Panc1 (cell line): Measurements from ENCODE around the gene ZNF202. TPM values are rescaled to one million over a fixed set of nuclear protein-coding genes. Genes with fewer than 3 reads are reported as not detected.

Source experiments
- ATAC-seq: fragments of 200-7000 bp; cut with Tn5 transposase; 2 replicates; pipeline ENCODE4 v1.9.1; 2020; ENCODE audit warnings: mild to moderate bottlenecking, moderate library complexity
- BruUV-seq: library from RNA; stranded (reverse); fragments of 400-500 nt; replicated peaks from 2 replicates; lab custom pipeline; 2021; lab: Mats Ljungman, UMichigan
- CTCF ChIA-PET: fragments of 300-600 bp; sonication (Branson Sonifier 250); formaldehyde crosslinking; loops from one replicate; lab custom pipeline; 2022; ENCODE audit warnings: antibody characterized with exemption; lab: Charles Lee
- POLR2A ChIA-PET: fragments of 300-600 bp; sonication (Branson Sonifier 250); formaldehyde crosslinking; loops from one replicate; lab custom pipeline; 2022; ENCODE audit warnings: antibody characterized with exemption; lab: Charles Lee
- DNase-seq: peaks from one replicate; pipeline ENCODE4 v3.0.0-alpha.2; 2010; ENCODE audit warnings: low read depth, low spot score
- H3K27ac ChIP-seq: 2 replicates; pipeline ENCODE4 v1.5.1; 2011; ENCODE audit warnings: mild to moderate bottlenecking, low read length, inconsistent platforms
- H3K27me3 ChIP-seq: fragments of 200-500 bp; sonication (Bioruptor generic); 2 replicates; pipeline ENCODE4 v1.6.0; 2014; ENCODE audit warnings: low read length, inconsistent platforms; ENCODE audit not compliant: control insufficient read depth, insufficient read depth
- H3K36me3 ChIP-seq: fragments of 200-500 bp; sonication (Bioruptor generic); 2 replicates; pipeline ENCODE4 v1.5.1; 2014; ENCODE audit warnings: inconsistent platforms, mild to moderate bottlenecking, low read length, moderate library complexity; ENCODE audit not compliant: control insufficient read depth, insufficient read depth
- H3K4me1 ChIP-seq: 2 replicates; pipeline ENCODE4 v1.5.1; 2011; ENCODE audit warnings: inconsistent platforms, mild to moderate bottlenecking, low read length, moderate library complexity; ENCODE audit not compliant: control insufficient read depth, insufficient read depth
- H3K4me3 ChIP-seq, 2 experiments: 2 replicates each; pipeline ENCODE4 v1.5.1; 2011 to 2012; ENCODE audit warnings: low read depth in 2 of 2, low read length in 2 of 2, mild to moderate bottlenecking in 2 of 2, inconsistent platforms in 1 of 2, moderate library complexity in 1 of 2
- H3K9me3 ChIP-seq: fragments of 200-500 bp; sonication (Bioruptor generic); 2 replicates; pipeline ENCODE4 v1.5.1; 2014; ENCODE audit warnings: low read depth, mild to moderate bottlenecking, inconsistent platforms, low read length, moderate library complexity; ENCODE audit not compliant: control insufficient read depth, insufficient read depth
- CTCF ChIP-seq: fragments of 450-650 bp; IDR thresholded peaks from 2 replicates; pipeline ENCODE4 v1.5.1; 2017; ENCODE audit warnings: mild to moderate bottlenecking
- POLR2AphosphoS5 ChIP-seq: IDR thresholded peaks from 2 replicates; pipeline ENCODE4 v1.6.1; 2012; ENCODE audit warnings: mild to moderate bottlenecking, low read depth, low read length, moderate library complexity
- SIN3A ChIP-seq: IDR thresholded peaks from 2 replicates; pipeline ENCODE4 v1.6.1; 2012; ENCODE audit warnings: low read depth, mild to moderate bottlenecking, low read length, moderate library complexity, borderline replicate concordance; ENCODE audit not compliant: insufficient read depth
- TCF7L2 ChIP-seq: IDR thresholded peaks from 2 replicates; pipeline ENCODE4 v1.6.1; 2011; ENCODE audit warnings: mild to moderate bottlenecking, low read depth, low read length, inconsistent platforms
- in situ Hi-C: cut with HindIII; loops from 2 replicates; pipeline ENCODE4 v1.10.0; 2016; ENCODE audit warnings: low sequenced_read_pairs, low pct_unique_long_range_greater_than_20kb
- intact Hi-C: fragments of 100-400 bp; cut with micrococcal nuclease; formaldehyde crosslinking; loops from one replicate; pipeline ENCODE4 v1.10.0; 2022; ENCODE audit not compliant: unreplicated experiment
- total RNA-seq: library from RNA; stranded (reverse); gene quantifications from one replicate; pipeline ENCODE4 v1.2.1, GENCODE V29; 2021; ENCODE audit not compliant: unreplicated experiment
- TF ChIP-seq, protein P1 (sequence below), 2 experiments: IDR thresholded peaks; 2 replicates each; pipeline ENCODE4 v1.6.1; 2011 to 2012; ENCODE audit warnings: low read depth in 2 of 2, control low read depth in 1 of 2, low read length in 1 of 2, mild to moderate bottlenecking in 1 of 2, moderate library complexity in 1 of 2; ENCODE audit not compliant: insufficient read depth in 1 of 2

The ZNF202 gene
- total RNA-seq, 1 experiment from 2014 or later = 24.5 TPM

DNA sequence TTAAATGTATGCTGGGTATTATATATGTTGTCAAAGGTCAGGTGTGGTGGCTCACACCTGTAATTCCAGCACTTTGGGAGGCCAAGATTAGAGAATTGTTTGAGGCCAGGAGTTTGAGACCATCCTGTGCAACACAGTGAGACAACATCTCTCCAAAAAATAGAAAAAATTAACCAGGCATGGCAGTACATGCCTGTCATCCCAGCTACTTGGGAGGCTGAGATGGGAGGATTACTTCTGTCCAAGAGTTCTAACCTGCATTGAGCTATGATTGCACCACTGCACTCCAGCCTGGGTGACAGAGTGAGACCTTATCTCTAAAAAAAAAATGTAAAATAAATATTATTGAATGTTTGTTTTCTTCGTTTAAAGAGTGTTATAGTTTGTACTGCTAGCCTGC is 24.1 kb upstream of the ZNF202 start:
- TF ChIP-seq CTCF (no peak), TCF7L2 (no peak), SIN3A (no peak), POLR2AphosphoS5 (no peak)
- TF ChIP-seq, protein P1, sequence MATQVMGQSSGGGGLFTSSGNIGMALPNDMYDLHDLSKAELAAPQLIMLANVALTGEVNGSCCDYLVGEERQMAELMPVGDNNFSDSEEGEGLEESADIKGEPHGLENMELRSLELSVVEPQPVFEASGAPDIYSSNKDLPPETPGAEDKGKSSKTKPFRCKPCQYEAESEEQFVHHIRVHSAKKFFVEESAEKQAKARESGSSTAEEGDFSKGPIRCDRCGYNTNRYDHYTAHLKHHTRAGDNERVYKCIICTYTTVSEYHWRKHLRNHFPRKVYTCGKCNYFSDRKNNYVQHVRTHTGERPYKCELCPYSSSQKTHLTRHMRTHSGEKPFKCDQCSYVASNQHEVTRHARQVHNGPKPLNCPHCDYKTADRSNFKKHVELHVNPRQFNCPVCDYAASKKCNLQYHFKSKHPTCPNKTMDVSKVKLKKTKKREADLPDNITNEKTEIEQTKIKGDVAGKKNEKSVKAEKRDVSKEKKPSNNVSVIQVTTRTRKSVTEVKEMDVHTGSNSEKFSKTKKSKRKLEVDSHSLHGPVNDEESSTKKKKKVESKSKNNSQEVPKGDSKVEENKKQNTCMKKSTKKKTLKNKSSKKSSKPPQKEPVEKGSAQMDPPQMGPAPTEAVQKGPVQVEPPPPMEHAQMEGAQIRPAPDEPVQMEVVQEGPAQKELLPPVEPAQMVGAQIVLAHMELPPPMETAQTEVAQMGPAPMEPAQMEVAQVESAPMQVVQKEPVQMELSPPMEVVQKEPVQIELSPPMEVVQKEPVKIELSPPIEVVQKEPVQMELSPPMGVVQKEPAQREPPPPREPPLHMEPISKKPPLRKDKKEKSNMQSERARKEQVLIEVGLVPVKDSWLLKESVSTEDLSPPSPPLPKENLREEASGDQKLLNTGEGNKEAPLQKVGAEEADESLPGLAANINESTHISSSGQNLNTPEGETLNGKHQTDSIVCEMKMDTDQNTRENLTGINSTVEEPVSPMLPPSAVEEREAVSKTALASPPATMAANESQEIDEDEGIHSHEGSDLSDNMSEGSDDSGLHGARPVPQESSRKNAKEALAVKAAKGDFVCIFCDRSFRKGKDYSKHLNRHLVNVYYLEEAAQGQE (IDR thresholded peaks at IDR 0.05; ENCODE audit: insufficient read depth in 1 of 2, low read depth in 2 of 2, low read length in 1 of 2) = no peak
- DNase-seq (no peak), ATAC-seq (no peak)
- ChIA-PET CTCF (no interaction called here), POLR2A (no interaction called here)
- no peak overlapping the region for H3K27ac ChIP-seq
- intact Hi-C loops (no loop called here), in situ Hi-C loops (no loop called here)
- H3K27me3 ChIP-seq = no peaks in the 10 kb centered on the region
- H3K4me3 ChIP-seq = no peak overlapping the region
- H3K36me3 ChIP-seq = no peaks in the 10 kb centered on the region
- no peaks in the 10 kb centered on the region for H3K9me3 ChIP-seq
- H3K4me1 ChIP-seq = no peaks in the 10 kb centered on the region
- BruUV-seq = no TSS peak

DNA sequence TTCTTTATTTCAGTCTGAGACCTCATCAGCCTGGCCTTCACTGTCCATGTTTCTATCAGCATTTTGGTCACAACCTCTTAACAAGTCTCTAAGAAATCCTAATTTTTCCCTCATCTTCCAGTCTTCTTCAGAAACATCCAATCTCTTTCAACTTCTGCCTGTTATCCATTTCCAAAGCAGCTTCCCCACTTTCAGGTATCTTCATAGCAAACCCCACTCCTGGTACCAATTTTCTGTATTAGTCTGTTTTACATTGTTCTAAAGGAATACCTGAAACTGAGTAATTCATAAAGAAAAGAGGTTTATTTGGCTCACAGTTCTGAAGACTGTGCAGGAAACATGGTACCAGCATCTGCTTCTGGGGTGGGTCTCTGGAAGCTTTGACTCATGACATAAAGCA is 21.0 kb upstream of the ZNF202 start:
- H3K4me1 ChIP-seq = no peaks in the 10 kb centered on the region
- BruUV-seq = no TSS peak
- H3K9me3 ChIP-seq = no peaks in the 10 kb centered on the region
- no peak overlapping the region for H3K27ac ChIP-seq
- intact Hi-C loops (no loop called here), in situ Hi-C loops (no loop called here)
- ChIA-PET CTCF (no interaction called here), POLR2A (no interaction called here)
- H3K4me3 ChIP-seq = no peak overlapping the region
- no peak for TF ChIP-seq POLR2AphosphoS5
- TF ChIP-seq, protein P1 (IDR thresholded peaks at IDR 0.05; ENCODE audit: insufficient read depth in 1 of 2, low read depth in 2 of 2, low read length in 1 of 2) = no peak
- no peak for TF ChIP-seq SIN3A
- TF ChIP-seq TCF7L2 = no peak
- TF ChIP-seq CTCF = no peak
- no peaks in the 10 kb centered on the region for H3K36me3 ChIP-seq
- ATAC-seq = no peak
- no peak for DNase-seq
- H3K27me3 ChIP-seq = peaks cover 5% of the 10 kb centered on the region; the same call in 1 of the 2 replicates
